Panc1 (cell line): ENCODE measurements around the gene LRFN3.
"Not testable (repeated sequence)": the region's sequence is repeated elsewhere in the genome, so short reads cannot be mapped to it uniquely, and the experiment has no call there.

Experiments
- CTCF ChIP-seq: fragments of 450-650 bp; IDR thresholded peaks from 2 replicates; pipeline ENCODE4 v1.5.1; 2017; ENCODE audit warnings: mild to moderate bottlenecking
- POLR2AphosphoS5 ChIP-seq: IDR thresholded peaks from 2 replicates; pipeline ENCODE4 v1.6.1; 2012; ENCODE audit warnings: mild to moderate bottlenecking, low read depth, low read length, moderate library complexity
- REST ChIP-seq, 2 experiments: IDR thresholded peaks; 2 replicates each; pipeline ENCODE4 v1.6.1; 2011 to 2012; ENCODE audit warnings: low read depth in 2 of 2, control low read depth in 1 of 2, low read length in 1 of 2, mild to moderate bottlenecking in 1 of 2, moderate library complexity in 1 of 2; ENCODE audit not compliant: insufficient read depth in 1 of 2
- SIN3A ChIP-seq: IDR thresholded peaks from 2 replicates; pipeline ENCODE4 v1.6.1; 2012; ENCODE audit warnings: low read depth, mild to moderate bottlenecking, low read length, moderate library complexity, borderline replicate concordance; ENCODE audit not compliant: insufficient read depth
- TCF7L2 ChIP-seq: IDR thresholded peaks from 2 replicates; pipeline ENCODE4 v1.6.1; 2011; ENCODE audit warnings: mild to moderate bottlenecking, low read depth, low read length, inconsistent platforms

- TF ChIP-seq CTCF; REST (IDR thresholded peaks at IDR 0.05; ENCODE audit: insufficient read depth in 1 of 2, low read depth in 2 of 2, low read length in 1 of 2); POLR2AphosphoS5; SIN3A; TCF7L2: not testable (repeated sequence)
Measured at GRCh38 chr19:35980997-35981396, 44.8 kb downstream of the LRFN3 start.
